Vagina (tissue), 2 donors: ENCODE data around the gene ZNF500.

Experiments
- CTCF ChIP-seq, 3 experiments: fragments of 450-650 bp in 2 of 3; fragments of 200-600 bp in 1 of 3; sonication (generic) in 1 of 3; IDR thresholded peaks; one replicate each; pipeline ENCODE4 v1.5.1; 2017 to 2019; ENCODE audit warnings: antibody characterized with exemption in 3 of 3, mild to moderate bottlenecking in 2 of 3, moderate library complexity in 2 of 3
- POLR2A ChIP-seq, 2 donors: fragments of 450-650 bp; IDR thresholded peaks; one replicate each; pipeline ENCODE4 v1.6.1; 2017; ENCODE audit warnings: antibody characterized with exemption in 2 of 2, mild to moderate bottlenecking in 2 of 2, moderate library complexity in 2 of 2
- POLR2AphosphoS5 ChIP-seq, 2 donors: sonication (generic); formaldehyde crosslinking; IDR thresholded peaks; one replicate each; pipeline ENCODE4 v1.9.0; 2017; ENCODE audit warnings: antibody characterized with exemption in 2 of 2, mild to moderate bottlenecking in 2 of 2, low read depth in 1 of 2; ENCODE audit not compliant: insufficient read depth in 1 of 2

DNA sequence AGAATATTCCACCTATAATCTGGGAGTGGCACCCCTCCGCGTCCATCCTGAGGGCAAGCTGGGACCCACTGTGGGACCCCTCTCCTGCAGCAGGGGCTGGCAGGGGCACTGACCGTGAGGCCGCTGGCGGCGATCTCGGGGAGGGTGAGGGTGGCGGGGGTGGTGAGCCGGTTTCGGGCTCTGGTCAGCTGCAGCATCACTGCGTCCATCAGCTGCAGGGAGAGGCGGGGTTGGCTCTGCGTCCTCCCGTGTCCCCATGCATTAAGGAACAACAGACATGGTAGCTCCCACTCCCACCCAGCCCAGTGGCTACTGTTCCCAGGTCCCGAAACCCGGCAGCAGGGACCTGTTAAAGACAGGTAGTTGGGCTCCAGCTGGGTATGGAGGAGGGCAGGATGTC is 31.5 kb upstream of the ZNF500 start:
- TF ChIP-seq POLR2AphosphoS5 (IDR thresholded peaks at IDR 0.05; ENCODE audit: insufficient read depth in 1 of 2, low read depth in 1 of 2), result no peak
- TF ChIP-seq CTCF (IDR thresholded peaks at IDR 0.05), result no peak
- no peak for TF ChIP-seq POLR2A (IDR thresholded peaks at IDR 0.05)
